HepG2 (cell line): Measurements from ENCODE around the gene HSDL2. TPM values are rescaled to one million over a fixed set of nuclear protein-coding genes. Genes with fewer than 3 reads are reported as not detected.

Source experiments
- ATF6 ChIP-seq: sonication (generic); formaldehyde crosslinking; conservative IDR thresholded peaks from 2 replicates; pipeline ENCODE4 v1.4.0; 2020; ENCODE audit warnings: missing genetic modification reagents
- KAT7 ChIP-seq: IDR thresholded peaks from 2 replicates; pipeline ENCODE4 v1.6.1; 2018; ENCODE audit warnings: borderline replicate concordance, missing compliant biosample characterization
- MAZ ChIP-seq, 2 experiments: sonication (generic) in 1 of 2; formaldehyde crosslinking in 1 of 2; IDR thresholded peaks; 2 replicates each; pipeline versions ENCODE4 v1.5.0 to v1.6.1; 2012 to 2020; ENCODE audit warnings: low read depth in 2 of 2, mild to moderate bottlenecking in 2 of 2, borderline replicate concordance in 1 of 2, improper control_type of control experiment in 1 of 2, low read length in 1 of 2, missing genetic modification reagents in 1 of 2, moderate library complexity in 1 of 2
- SAP130 ChIP-seq: IDR thresholded peaks from 2 replicates; pipeline ENCODE4 v1.6.1; 2016; ENCODE audit warnings: low read depth
- ZBTB40 ChIP-seq, 2 experiments: fragments of 450-650 bp in 1 of 2; sonication (generic) in 1 of 2; formaldehyde crosslinking in 1 of 2; IDR thresholded peaks; 2 replicates each; pipeline versions ENCODE4 v1.6.1 to v1.8.0; 2016 to 2022; ENCODE audit warnings: antibody characterized with exemption in 1 of 2, mild to moderate bottlenecking in 1 of 2, missing genetic modification reagents in 1 of 2
- ZBTB43 ChIP-seq: sonication (generic); formaldehyde crosslinking; conservative IDR thresholded peaks from 2 replicates; pipeline ENCODE4 v1.4.0; 2020; ENCODE audit warnings: missing genetic modification reagents
- ZNF160 ChIP-seq: sonication (generic); formaldehyde crosslinking; IDR thresholded peaks from 2 replicates; pipeline ENCODE4 v1.8.0; 2022; ENCODE audit warnings: mild to moderate bottlenecking, inconsistent platforms, missing genetic modification reagents
- ZNF543 ChIP-seq: sonication (generic); formaldehyde crosslinking; IDR thresholded peaks from 2 replicates; pipeline ENCODE4 v1.4.0; 2020; ENCODE audit warnings: mild to moderate bottlenecking, missing genetic modification reagents
- polyA plus RNA-seq, 8 experiments: library from polyadenylated mRNA; depleted of rRNA in 3 of 8; stranded (reverse) in 7 of 8; unstranded in 1 of 8; fragments of >200 nt; fragmentation: Illumina TruSeq in 4 of 8; extraction: Trizol in 4 of 8; gene quantifications; 2 replicates each; pipeline versions ENCODE4 v1.2.1 to v1.2.3, GENCODE V29; 2011 to 2016; ENCODE audit warnings: low read depth in 4 of 8, missing spikeins in 1 of 8, mixed read lengths in 1 of 8; ENCODE audit not compliant: insufficient read depth in 1 of 8
- total RNA-seq, 5 experiments: library from RNA; depleted of rRNA; stranded (reverse); fragments of >200 nt; fragmentation: Illumina TruSeq; extraction: Trizol; gene quantifications; 2 replicates each; pipeline ENCODE4 v1.2.3, GENCODE V29; 2016; ENCODE audit warnings: low read depth in 1 of 5
- TF ChIP-seq, protein P1 (sequence below): sonication (generic); formaldehyde crosslinking; conservative IDR thresholded peaks from 2 replicates; pipeline ENCODE4 v1.8.0; 2022; ENCODE audit warnings: low read depth, missing genetic modification reagents
- TF ChIP-seq, protein P2 (sequence below): sonication (generic); formaldehyde crosslinking; IDR thresholded peaks from 2 replicates; pipeline ENCODE4 v1.4.0; 2020; ENCODE audit warnings: mild to moderate bottlenecking, missing genetic modification reagents, borderline replicate concordance

The HSDL2 gene
- total and polyA plus RNA-seq, 2 of the 13 experiments (the other 11 are each of a cell fraction or from before 2014, with no cell fraction given), result 55.3 to 80.2 TPM

DNA sequence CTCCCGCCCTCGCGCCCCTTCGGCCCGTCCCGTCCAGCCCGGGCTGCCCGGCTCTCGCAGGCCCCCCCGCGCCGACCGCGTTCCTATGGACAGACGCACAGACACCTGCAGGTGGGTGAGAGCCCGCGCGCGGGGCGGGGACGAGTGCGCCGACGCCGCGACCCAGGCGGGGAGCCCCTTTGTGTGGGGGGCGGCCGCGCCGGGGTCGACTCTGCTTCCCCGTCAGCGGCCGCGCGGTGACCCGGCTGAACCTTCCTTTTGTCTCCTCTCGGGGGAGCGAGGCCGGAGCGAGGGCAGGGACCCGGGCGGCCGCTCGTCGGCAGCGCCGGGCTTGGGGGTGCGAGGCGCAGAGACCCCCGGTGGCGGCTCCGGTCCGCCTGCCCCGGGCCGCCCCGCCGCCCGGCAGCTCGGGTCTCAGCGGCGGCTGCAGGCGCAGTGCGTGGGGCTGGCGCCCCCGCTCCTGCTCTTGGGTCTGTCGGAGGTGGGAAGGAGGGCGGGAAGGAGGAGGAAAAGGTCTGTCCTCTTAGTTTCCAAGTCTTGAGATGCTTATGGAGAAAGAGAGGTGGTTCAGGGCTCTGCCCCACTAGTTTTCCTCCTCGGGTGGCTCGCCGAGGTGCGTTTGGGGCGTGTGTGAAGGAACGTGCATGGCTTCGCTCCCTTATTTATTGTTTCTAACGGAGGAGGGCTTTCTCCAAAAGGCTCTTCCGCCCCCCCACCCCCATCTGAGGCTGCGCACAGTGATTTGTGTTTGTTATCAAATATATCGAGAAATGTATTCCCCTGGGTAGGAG lies 107.3 kb downstream of the HSDL2 start (continued):
- no peak for TF ChIP-seq ZBTB43 (CRISPR knock-in tag)
- TF ChIP-seq SAP130 (CRISPR knock-in tag), result peak; percentile 49; the same call in 1 of the 2 replicates
- no peak for TF ChIP-seq ZBTB40 (IDR thresholded peaks at IDR 0.05)
- no peak for TF ChIP-seq ZBTB40 (CRISPR knock-in tag; IDR thresholded peaks at IDR 0.05)
- no peak for TF ChIP-seq ZNF160
- TF ChIP-seq ZNF543 (CRISPR knock-in tag), result no peak
- 0 out of 2 replicates have a peak, but pooled peaks have one; percentile 35 for TF ChIP-seq MAZ (IDR thresholded peaks at IDR 0.05; ENCODE audit: borderline replicate concordance, low read depth, low read length)
- TF ChIP-seq MAZ (CRISPR knock-in tag; IDR thresholded peaks at IDR 0.05; ENCODE audit: low read depth), result peak; percentile 42; the same call in 1 of the 2 replicates
- TF ChIP-seq KAT7, result 0 out of 2 replicates have a peak, but pooled peaks have one; percentile 36
- TF ChIP-seq, protein P1, sequence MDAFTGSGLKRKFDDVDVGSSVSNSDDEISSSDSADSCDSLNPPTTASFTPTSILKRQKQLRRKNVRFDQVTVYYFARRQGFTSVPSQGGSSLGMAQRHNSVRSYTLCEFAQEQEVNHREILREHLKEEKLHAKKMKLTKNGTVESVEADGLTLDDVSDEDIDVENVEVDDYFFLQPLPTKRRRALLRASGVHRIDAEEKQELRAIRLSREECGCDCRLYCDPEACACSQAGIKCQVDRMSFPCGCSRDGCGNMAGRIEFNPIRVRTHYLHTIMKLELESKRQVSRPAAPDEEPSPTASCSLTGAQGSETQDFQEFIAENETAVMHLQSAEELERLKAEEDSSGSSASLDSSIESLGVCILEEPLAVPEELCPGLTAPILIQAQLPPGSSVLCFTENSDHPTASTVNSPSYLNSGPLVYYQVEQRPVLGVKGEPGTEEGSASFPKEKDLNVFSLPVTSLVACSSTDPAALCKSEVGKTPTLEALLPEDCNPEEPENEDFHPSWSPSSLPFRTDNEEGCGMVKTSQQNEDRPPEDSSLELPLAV (CRISPR knock-in tag), result no peak
- TF ChIP-seq, protein P2, sequence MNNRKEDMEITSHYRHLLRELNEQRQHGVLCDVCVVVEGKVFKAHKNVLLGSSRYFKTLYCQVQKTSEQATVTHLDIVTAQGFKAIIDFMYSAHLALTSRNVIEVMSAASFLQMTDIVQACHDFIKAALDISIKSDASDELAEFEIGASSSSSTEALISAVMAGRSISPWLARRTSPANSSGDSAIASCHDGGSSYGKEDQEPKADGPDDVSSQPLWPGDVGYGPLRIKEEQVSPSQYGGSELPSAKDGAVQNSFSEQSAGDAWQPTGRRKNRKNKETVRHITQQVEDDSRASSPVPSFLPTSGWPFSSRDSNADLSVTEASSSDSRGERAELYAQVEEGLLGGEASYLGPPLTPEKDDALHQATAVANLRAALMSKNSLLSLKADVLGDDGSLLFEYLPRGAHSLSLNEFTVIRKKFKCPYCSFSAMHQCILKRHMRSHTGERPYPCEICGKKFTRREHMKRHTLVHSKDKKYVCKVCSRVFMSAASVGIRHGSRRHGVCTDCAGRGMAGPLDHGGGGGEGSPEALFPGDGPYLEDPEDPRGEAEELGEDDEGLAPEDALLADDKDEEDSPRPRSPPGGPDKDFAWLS, result 0 out of 2 replicates have a peak, but pooled peaks have one; percentile 34
- TF ChIP-seq ATF6 (CRISPR knock-in tag), result no peak
